Activated T-cell treated with anti-CD3 and anti-CD28 coated beads, Interleukin-2, amount 50 U/mL, for 1 hour (primary cell): ENCODE results near the gene HUNK.
"Not testable (repeated sequence)": the region's sequence is repeated elsewhere in the genome, so short reads cannot be mapped to it uniquely, and the experiment has no call there.

Experiments used
- DNase-seq: peaks from one replicate; pipeline ENCODE4 v3.0.0-alpha.2; 2020

HUNK gene

GRCh38 chr21:31924548-31924947 lies 51.7 kb downstream of the HUNK start:
- DNase-seq: no peak

- DNase-seq: no peak
Measured at GRCh38 chr21:31926498-31926897, 53.7 kb downstream of the HUNK start.

GRCh38 chr21:31927689-31928353 lies 55.0 kb downstream of the HUNK start:
- DNase-seq: no peak

GRCh38 chr21:31928656-31929055 lies 55.8 kb downstream of the HUNK start:
- no peak for DNase-seq

- DNase-seq: no peak
Measured at GRCh38 chr21:31929548-31929947, 56.7 kb downstream of the HUNK start.

- no peak for DNase-seq
Measured at GRCh38 chr21:31930001-31930400, 57.2 kb downstream of the HUNK start.

- no peak for DNase-seq
Measured at GRCh38 chr21:31931644-31932469, 59.0 kb downstream of the HUNK start.

GRCh38 chr21:31932470-31932764 lies 59.6 kb downstream of the HUNK start:
- DNase-seq: no peak

- DNase-seq: no peak
Measured at GRCh38 chr21:31937303-31937702, 64.5 kb downstream of the HUNK start.

- DNase-seq: no peak
Measured at GRCh38 chr21:31938330-31939301, 65.8 kb downstream of the HUNK start.

- no peak for DNase-seq
Measured at GRCh38 chr21:31941694-31942093, 68.9 kb downstream of the HUNK start.

GRCh38 chr21:31943561-31943960 lies 70.7 kb downstream of the HUNK start:
- no peak for DNase-seq

- DNase-seq: no peak
Measured at GRCh38 chr21:31945141-31945540, 72.3 kb downstream of the HUNK start.

- DNase-seq: no peak
Measured at GRCh38 chr21:31945546-31945945, 72.7 kb downstream of the HUNK start.

GRCh38 chr21:31946231-31946630 lies 73.4 kb downstream of the HUNK start:
- no peak for DNase-seq

- DNase-seq: not testable (repeated sequence)
Measured at GRCh38 chr21:31946876-31947550, 74.2 kb downstream of the HUNK start.

- no peak for DNase-seq
Measured at GRCh38 chr21:31948676-31949075, 75.9 kb downstream of the HUNK start.

GRCh38 chr21:31952828-31953227 lies 80.0 kb downstream of the HUNK start:
- DNase-seq: no peak

GRCh38 chr21:31957631-31958030 lies 84.8 kb downstream of the HUNK start:
- no peak for DNase-seq

GRCh38 chr21:31959881-31960280 lies 87.1 kb downstream of the HUNK start:
- DNase-seq: no peak

GRCh38 chr21:31961027-31961426 lies 88.2 kb downstream of the HUNK start:
- no peak for DNase-seq

GRCh38 chr21:31961704-31962103 lies 88.9 kb downstream of the HUNK start:
- no peak for DNase-seq

GRCh38 chr21:31964692-31965091 lies 91.9 kb downstream of the HUNK start:
- DNase-seq: no peak
